AG09319 (cell line): Measurements from ENCODE around the gene PACS2.

Experiments
- DNase-seq: peaks from one replicate; pipeline ENCODE4 v3.0.0-alpha.2; 2010; ENCODE audit warnings: low read depth; ENCODE audit errors: extremely low read depth
- CTCF ChIP-seq: IDR thresholded peaks from 2 replicates; pipeline ENCODE4 v1.5.1; 2011; ENCODE audit warnings: low read depth, mild to moderate bottlenecking, inconsistent platforms, low read length, moderate library complexity

The PACS2 gene

GRCh38 chr14:105426416-105427130 lies 112.0 kb downstream of the PACS2 start:
- TF ChIP-seq CTCF, result no peak
- no peak for DNase-seq

DNA sequence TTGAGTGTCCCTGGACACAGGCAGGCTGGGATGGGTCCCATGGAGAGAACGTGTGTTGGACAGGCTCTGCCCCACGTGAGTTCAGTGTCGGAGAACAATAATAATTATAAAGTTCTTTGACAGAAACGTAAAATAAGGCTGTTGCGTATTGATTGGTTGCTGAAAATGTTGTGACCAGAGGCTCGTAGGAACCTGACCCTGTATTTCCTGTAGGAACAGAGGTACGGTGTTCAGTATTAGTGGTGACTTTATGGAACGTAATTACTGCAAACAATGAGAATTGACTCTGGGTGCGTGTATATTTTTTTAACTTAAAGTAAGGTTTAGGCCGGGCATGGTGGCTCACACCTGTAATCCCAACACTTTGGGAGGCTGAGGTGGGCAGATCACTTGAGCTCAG lies 112.9 kb downstream of the PACS2 start:
- no peak for DNase-seq
- TF ChIP-seq CTCF, result no peak

DNA sequence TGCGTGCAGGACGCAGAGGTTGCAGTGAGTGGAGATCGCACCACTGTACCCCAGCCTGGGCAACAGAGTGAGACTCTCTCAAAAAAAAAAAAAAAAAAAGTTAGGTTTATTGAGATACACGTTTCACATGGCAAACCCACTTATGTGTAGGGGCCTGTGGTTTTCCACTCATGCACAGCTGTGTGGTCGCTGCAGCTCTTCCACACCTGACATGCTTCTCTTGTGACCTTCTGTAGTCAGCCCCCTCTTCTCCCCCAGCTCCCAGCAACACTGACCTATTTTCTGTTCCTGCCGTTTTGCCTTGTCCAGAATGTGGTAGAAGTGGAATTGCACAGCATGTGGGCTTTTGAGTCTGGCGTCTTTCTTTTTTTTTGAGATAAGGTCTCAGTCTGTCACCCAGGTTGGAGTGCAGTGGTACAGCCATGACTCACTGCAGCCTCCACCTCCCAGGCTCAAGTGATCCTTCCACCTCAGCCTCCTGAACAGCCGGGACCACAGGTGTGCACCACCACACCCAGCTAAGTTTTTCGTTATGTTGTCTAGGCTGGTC lies 113.5 kb downstream of the PACS2 start:
- no peak for DNase-seq
- no peak for TF ChIP-seq CTCF

DNA sequence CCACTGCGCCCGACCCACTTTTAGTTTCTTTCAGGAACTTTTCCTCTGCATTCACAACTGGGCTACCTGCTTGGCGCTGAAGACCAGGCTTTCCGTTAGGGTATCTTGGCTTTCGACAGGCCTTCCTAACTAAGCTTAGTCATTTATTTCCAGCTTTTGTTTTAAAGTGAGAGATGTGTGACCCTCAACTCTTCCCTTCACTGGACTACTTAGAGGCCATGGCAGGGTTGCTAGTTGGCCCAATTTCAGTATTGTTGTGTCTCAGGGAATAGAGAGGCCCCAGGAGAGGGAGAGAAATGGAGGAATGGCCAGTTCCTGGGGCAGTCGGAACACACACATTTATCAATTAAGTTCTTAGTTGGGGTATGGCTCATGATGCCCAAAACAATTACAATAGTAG lies 115.5 kb downstream of the PACS2 start:
- no peak for DNase-seq
- no peak for TF ChIP-seq CTCF

- TF ChIP-seq CTCF, result no peak
- DNase-seq, result no peak
Observed at GRCh38 chr14:105430565-105430964, 116.0 kb downstream of the PACS2 start.

- DNase-seq, result no peak
- no peak for TF ChIP-seq CTCF
Observed at GRCh38 chr14:105431256-105431655, 116.7 kb downstream of the PACS2 start.

DNA sequence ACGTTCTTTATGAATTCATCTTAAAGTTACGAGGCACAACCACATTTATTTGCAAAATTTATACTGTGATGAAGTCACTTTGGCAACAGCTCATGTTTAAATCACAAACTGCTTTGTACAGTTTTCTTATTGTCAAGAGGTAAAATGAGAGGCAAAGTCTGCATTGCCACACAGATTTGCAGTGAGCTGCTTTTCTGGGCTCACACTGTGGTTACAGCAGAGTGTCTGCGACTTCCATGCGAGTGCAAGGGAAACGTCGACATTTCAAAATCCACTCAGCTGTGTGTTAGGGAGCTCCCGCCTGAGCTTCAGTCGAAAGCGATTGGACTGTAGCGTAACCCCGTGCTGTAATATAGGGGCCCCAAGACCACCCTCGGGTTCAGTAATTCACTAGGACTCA lies 118.1 kb downstream of the PACS2 start:
- no peak for DNase-seq
- no peak for TF ChIP-seq CTCF
